ENCODE data around the gene FCGR1A. TPM values are rescaled to one million over a fixed set of nuclear protein-coding genes. Genes with fewer than 3 reads are reported as not detected.
"Not testable (repeated sequence)": the region's sequence is repeated elsewhere in the genome, so short reads cannot be mapped to it uniquely, and the experiment has no call there.

FCGR1A gene
- polyA plus RNA-seq, 1 donor (not counting 4 experiments of a cell fraction or from before 2014, with no cell fraction given) = not detected

GRCh38 chr1:149792912-149793515 is 10.5 kb downstream of the FCGR1A start:
- H3K4me2 ChIP-seq (ENCODE audit: control insufficient read depth, extremely low read depth, insufficient read depth, low read depth, low read length); H3K4me1 ChIP-seq (ENCODE audit: control insufficient read depth, extremely low read depth, insufficient read depth, low read length); dilution Hi-C loops (cut with MboI; ENCODE audit: extremely low pct_ligation_motif_present, low sequenced_read_pairs); H4K20me1 ChIP-seq (ENCODE audit: control insufficient read depth, extremely low read depth, insufficient read depth, low read length); H2AFZ ChIP-seq (ENCODE audit: control insufficient read depth, low read length); H3K9me1 ChIP-seq (ENCODE audit: control insufficient read depth, extremely low read depth, insufficient read depth, low read length); H3K36me3 ChIP-seq (ENCODE audit: control insufficient read depth in 2 of 2, extremely low read depth in 1 of 2, insufficient read depth in 2 of 2, low read length in 2 of 2); H3K9me3 ChIP-seq (ENCODE audit: control insufficient read depth, low read depth, low read length); H3K27me3 ChIP-seq (ENCODE audit: control insufficient read depth, extremely low read depth, insufficient read depth, low read length); H3K79me2 ChIP-seq (ENCODE audit: control insufficient read depth, insufficient read depth, low read length); FAIRE-seq; H3K27ac ChIP-seq (ENCODE audit: control insufficient read depth, insufficient read depth, low read length): not testable (repeated sequence)
- TF ChIP-seq CTCF (optimal IDR thresholded peaks at IDR 0.05 in 1 of 3, IDR thresholded peaks at IDR 0.05 in 1 of 3, conservative IDR thresholded peaks at IDR 0.05 in 1 of 3; ENCODE audit: extremely low read depth in 1 of 3, insufficient read depth in 2 of 3, low read length in 3 of 3) = peak in 1 of 3 experiments; percentile 35
- DNase-seq (ENCODE audit: low read depth, low spot score) = peak; percentile 15
- Histone ChIP-seq H3K9ac (ENCODE audit: control insufficient read depth, extremely low read depth, insufficient read depth, low read length) (peak overlapping the region; percentile 9), H3K4me3 (ENCODE audit: control insufficient read depth in 2 of 3, extremely low read depth in 1 of 3, insufficient read depth in 2 of 3, low read depth in 1 of 3, low read length in 3 of 3) (peak overlapping the region in 1 of 3 experiments; percentile 44)

GRCh38 chr1:149793885-149794284 is 11.4 kb downstream of the FCGR1A start:
- H3K9me1 ChIP-seq (ENCODE audit: control insufficient read depth, extremely low read depth, insufficient read depth, low read length); H3K4me3 ChIP-seq (ENCODE audit: control insufficient read depth in 2 of 3, extremely low read depth in 1 of 3, insufficient read depth in 2 of 3, low read depth in 1 of 3, low read length in 3 of 3); H3K27me3 ChIP-seq (ENCODE audit: control insufficient read depth, extremely low read depth, insufficient read depth, low read length); H3K36me3 ChIP-seq (ENCODE audit: control insufficient read depth in 2 of 2, extremely low read depth in 1 of 2, insufficient read depth in 2 of 2, low read length in 2 of 2); dilution Hi-C loops (cut with MboI; ENCODE audit: extremely low pct_ligation_motif_present, low sequenced_read_pairs); DNase-seq (ENCODE audit: low read depth, low spot score); H2AFZ ChIP-seq (ENCODE audit: control insufficient read depth, low read length); FAIRE-seq; H4K20me1 ChIP-seq (ENCODE audit: control insufficient read depth, extremely low read depth, insufficient read depth, low read length); H3K9me3 ChIP-seq (ENCODE audit: control insufficient read depth, low read depth, low read length); H3K79me2 ChIP-seq (ENCODE audit: control insufficient read depth, insufficient read depth, low read length); H3K9ac ChIP-seq (ENCODE audit: control insufficient read depth, extremely low read depth, insufficient read depth, low read length); H3K4me1 ChIP-seq (ENCODE audit: control insufficient read depth, extremely low read depth, insufficient read depth, low read length); H3K27ac ChIP-seq (ENCODE audit: control insufficient read depth, insufficient read depth, low read length); H3K4me2 ChIP-seq (ENCODE audit: control insufficient read depth, extremely low read depth, insufficient read depth, low read depth, low read length): not testable (repeated sequence)

GRCh38 chr1:149801628-149802027 is 19.1 kb downstream of the FCGR1A start:
- dilution Hi-C loops (cut with MboI; ENCODE audit: extremely low pct_ligation_motif_present, low sequenced_read_pairs); DNase-seq (ENCODE audit: low read depth, low spot score): not testable (repeated sequence)

GRCh38 chr1:149804417-149805080 is 22.1 kb downstream of the FCGR1A start:
- H3K79me2 ChIP-seq (ENCODE audit: control insufficient read depth, insufficient read depth, low read length); H3K4me1 ChIP-seq (ENCODE audit: control insufficient read depth, extremely low read depth, insufficient read depth, low read length); H3K27ac ChIP-seq (ENCODE audit: control insufficient read depth, insufficient read depth, low read length); H3K36me3 ChIP-seq (ENCODE audit: control insufficient read depth in 2 of 2, extremely low read depth in 1 of 2, insufficient read depth in 2 of 2, low read length in 2 of 2); H3K9ac ChIP-seq (ENCODE audit: control insufficient read depth, extremely low read depth, insufficient read depth, low read length); H4K20me1 ChIP-seq (ENCODE audit: control insufficient read depth, extremely low read depth, insufficient read depth, low read length); H3K9me3 ChIP-seq (ENCODE audit: control insufficient read depth, low read depth, low read length); H3K4me3 ChIP-seq (ENCODE audit: control insufficient read depth in 2 of 3, extremely low read depth in 1 of 3, insufficient read depth in 2 of 3, low read depth in 1 of 3, low read length in 3 of 3); H3K4me2 ChIP-seq (ENCODE audit: control insufficient read depth, extremely low read depth, insufficient read depth, low read depth, low read length); DNase-seq (ENCODE audit: low read depth, low spot score); H3K27me3 ChIP-seq (ENCODE audit: control insufficient read depth, extremely low read depth, insufficient read depth, low read length); FAIRE-seq; dilution Hi-C loops (cut with MboI; ENCODE audit: extremely low pct_ligation_motif_present, low sequenced_read_pairs); H3K9me1 ChIP-seq (ENCODE audit: control insufficient read depth, extremely low read depth, insufficient read depth, low read length); H2AFZ ChIP-seq (ENCODE audit: control insufficient read depth, low read length): not testable (repeated sequence)

More at GRCh38 chr1:149801628-149802027, 19.1 kb downstream of the FCGR1A start:
- H2AFZ ChIP-seq (ENCODE audit: control insufficient read depth, low read length); H3K4me1 ChIP-seq (ENCODE audit: control insufficient read depth, extremely low read depth, insufficient read depth, low read length); H3K27ac ChIP-seq (ENCODE audit: control insufficient read depth, insufficient read depth, low read length); H3K36me3 ChIP-seq (ENCODE audit: control insufficient read depth in 2 of 2, extremely low read depth in 1 of 2, insufficient read depth in 2 of 2, low read length in 2 of 2); H3K4me3 ChIP-seq (ENCODE audit: control insufficient read depth in 2 of 3, extremely low read depth in 1 of 3, insufficient read depth in 2 of 3, low read depth in 1 of 3, low read length in 3 of 3); H3K9me3 ChIP-seq (ENCODE audit: control insufficient read depth, low read depth, low read length); H4K20me1 ChIP-seq (ENCODE audit: control insufficient read depth, extremely low read depth, insufficient read depth, low read length); H3K9ac ChIP-seq (ENCODE audit: control insufficient read depth, extremely low read depth, insufficient read depth, low read length); H3K4me2 ChIP-seq (ENCODE audit: control insufficient read depth, extremely low read depth, insufficient read depth, low read depth, low read length); H3K27me3 ChIP-seq (ENCODE audit: control insufficient read depth, extremely low read depth, insufficient read depth, low read length); H3K79me2 ChIP-seq (ENCODE audit: control insufficient read depth, insufficient read depth, low read length); H3K9me1 ChIP-seq (ENCODE audit: control insufficient read depth, extremely low read depth, insufficient read depth, low read length); FAIRE-seq: not testable (repeated sequence)
